NB4 (cell line): ENCODE results near the gene CACNB3.

Source experiments
- MYC ChIP-seq: IDR thresholded peaks from 2 replicates; pipeline ENCODE4 v1.6.1; 2011; ENCODE audit warnings: low read depth, low read length
- POLR2A ChIP-seq: IDR thresholded peaks from 2 replicates; pipeline ENCODE4 v1.6.1; 2011; ENCODE audit warnings: mild to moderate bottlenecking; ENCODE audit not compliant: insufficient read length; ENCODE audit errors: extremely low read depth
- TF ChIP-seq, protein P1 (sequence below): IDR thresholded peaks from one replicate; pipeline ENCODE4 v1.5.1; 2012; ENCODE audit warnings: low read depth, low read length
- TF ChIP-seq, protein P2 (sequence below): IDR thresholded peaks from 2 replicates; pipeline ENCODE4 v1.6.1; 2011; ENCODE audit warnings: low read depth, low read length

DNA sequence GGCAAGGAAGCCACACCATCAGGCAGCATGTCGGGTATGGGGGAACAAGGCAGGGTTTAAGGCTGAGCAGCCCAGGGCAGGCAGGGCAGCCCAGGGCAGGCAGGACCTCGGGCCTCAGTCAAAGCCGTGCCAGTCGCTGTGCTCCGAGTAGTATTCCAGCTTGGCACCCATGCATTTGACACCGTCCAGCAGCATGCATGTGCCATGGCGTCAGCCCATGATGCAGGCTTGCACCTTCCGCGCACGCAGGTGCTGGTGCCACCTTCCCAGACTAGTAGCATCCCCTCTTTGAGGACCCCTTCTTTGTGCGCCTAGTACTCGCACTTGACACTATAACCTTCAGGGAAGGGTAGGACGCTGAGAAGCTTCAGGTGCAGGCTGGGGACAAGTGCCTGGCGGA lies 17.8 kb upstream of the CACNB3 start:
- TF ChIP-seq POLR2A (no peak), MYC (no peak)
- TF ChIP-seq, protein P1, sequence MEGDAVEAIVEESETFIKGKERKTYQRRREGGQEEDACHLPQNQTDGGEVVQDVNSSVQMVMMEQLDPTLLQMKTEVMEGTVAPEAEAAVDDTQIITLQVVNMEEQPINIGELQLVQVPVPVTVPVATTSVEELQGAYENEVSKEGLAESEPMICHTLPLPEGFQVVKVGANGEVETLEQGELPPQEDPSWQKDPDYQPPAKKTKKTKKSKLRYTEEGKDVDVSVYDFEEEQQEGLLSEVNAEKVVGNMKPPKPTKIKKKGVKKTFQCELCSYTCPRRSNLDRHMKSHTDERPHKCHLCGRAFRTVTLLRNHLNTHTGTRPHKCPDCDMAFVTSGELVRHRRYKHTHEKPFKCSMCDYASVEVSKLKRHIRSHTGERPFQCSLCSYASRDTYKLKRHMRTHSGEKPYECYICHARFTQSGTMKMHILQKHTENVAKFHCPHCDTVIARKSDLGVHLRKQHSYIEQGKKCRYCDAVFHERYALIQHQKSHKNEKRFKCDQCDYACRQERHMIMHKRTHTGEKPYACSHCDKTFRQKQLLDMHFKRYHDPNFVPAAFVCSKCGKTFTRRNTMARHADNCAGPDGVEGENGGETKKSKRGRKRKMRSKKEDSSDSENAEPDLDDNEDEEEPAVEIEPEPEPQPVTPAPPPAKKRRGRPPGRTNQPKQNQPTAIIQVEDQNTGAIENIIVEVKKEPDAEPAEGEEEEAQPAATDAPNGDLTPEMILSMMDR, result no peak
- TF ChIP-seq, protein P2, sequence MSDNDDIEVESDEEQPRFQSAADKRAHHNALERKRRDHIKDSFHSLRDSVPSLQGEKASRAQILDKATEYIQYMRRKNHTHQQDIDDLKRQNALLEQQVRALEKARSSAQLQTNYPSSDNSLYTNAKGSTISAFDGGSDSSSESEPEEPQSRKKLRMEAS, result no peak
